Measurements from ENCODE around the gene VRK1.
"Not testable (repeated sequence)": the region's sequence is repeated elsewhere in the genome, so short reads cannot be mapped to it uniquely, and the experiment has no call there.

Gene VRK1

GRCh38 chr14:96796851-96797581, at the start of gene VRK1:
TSS of gene VRK1 (plus strand) at chr14:96797382. CDS start at chr14:96833472, 36,090 bp downstream.
- peak; percentile 94 for DNase-seq

- no peak for DNase-seq
These were observed 49.6 kb upstream of the VRK1 start for GRCh38 chr14:96747608-96748007.

GRCh38 chr14:96748362-96748761, 48.8 kb upstream of the VRK1 start:
- peak; percentile 31 for DNase-seq

- DNase-seq, result no peak
These were observed 45.7 kb upstream of the VRK1 start for GRCh38 chr14:96751505-96751904.

GRCh38 chr14:96752125-96752524, 45.1 kb upstream of the VRK1 start:
- no peak for DNase-seq

GRCh38 chr14:96752594-96752993, 44.6 kb upstream of the VRK1 start:
- DNase-seq, result no peak

- no peak for DNase-seq
These were observed 42.9 kb upstream of the VRK1 start for GRCh38 chr14:96754162-96754844.

- no peak for DNase-seq
These were observed 42.4 kb upstream of the VRK1 start for GRCh38 chr14:96754845-96755184.

GRCh38 chr14:96756745-96757144, 40.4 kb upstream of the VRK1 start:
- no peak for DNase-seq

- DNase-seq, result no peak
These were observed 39.7 kb upstream of the VRK1 start for GRCh38 chr14:96757456-96757855.

- no peak for DNase-seq
These were observed 36.1 kb upstream of the VRK1 start for GRCh38 chr14:96761066-96761465.

GRCh38 chr14:96762650-96763049, 34.5 kb upstream of the VRK1 start:
- peak; percentile 35 for DNase-seq

- DNase-seq, result no peak
These were observed 33.2 kb upstream of the VRK1 start for GRCh38 chr14:96764012-96764411.

GRCh38 chr14:96765205-96765604, 32.0 kb upstream of the VRK1 start:
- not testable (repeated sequence) for DNase-seq

GRCh38 chr14:96772929-96773328, 24.3 kb upstream of the VRK1 start:
- no peak for DNase-seq

- no peak for DNase-seq
These were observed 20.4 kb upstream of the VRK1 start for GRCh38 chr14:96776791-96777190.

- no peak for DNase-seq
These were observed 16.7 kb upstream of the VRK1 start for GRCh38 chr14:96780500-96780899.

- no peak for DNase-seq
These were observed 15.8 kb upstream of the VRK1 start for GRCh38 chr14:96781371-96781770.

GRCh38 chr14:96782436-96782835, 14.7 kb upstream of the VRK1 start:
- DNase-seq, result no peak

- no peak for DNase-seq
These were observed 13.9 kb upstream of the VRK1 start for GRCh38 chr14:96783043-96783914.

GRCh38 chr14:96783915-96784224, 13.3 kb upstream of the VRK1 start:
- DNase-seq, result no peak

GRCh38 chr14:96790186-96790585, 7.0 kb upstream of the VRK1 start:
- DNase-seq, result no peak

GRCh38 chr14:96790706-96791105, 6.5 kb upstream of the VRK1 start:
- no peak for DNase-seq

- no peak for DNase-seq
These were observed 5.2 kb upstream of the VRK1 start for GRCh38 chr14:96792003-96792402.

Measured in NCI-H510A treated with DMSO at 0.1 percent for 48 hours (cell line).